ENCODE results near the gene OR8B8. TPM values are rescaled to one million over a fixed set of nuclear protein-coding genes. Genes with fewer than 3 reads are reported as not detected.
"Not testable (repeated sequence)": the region's sequence is repeated elsewhere in the genome, so short reads cannot be mapped to it uniquely, and the experiment has no call there.

OR8B8 gene
- polyA plus RNA-seq, 1 experiment: not detected

DNA sequence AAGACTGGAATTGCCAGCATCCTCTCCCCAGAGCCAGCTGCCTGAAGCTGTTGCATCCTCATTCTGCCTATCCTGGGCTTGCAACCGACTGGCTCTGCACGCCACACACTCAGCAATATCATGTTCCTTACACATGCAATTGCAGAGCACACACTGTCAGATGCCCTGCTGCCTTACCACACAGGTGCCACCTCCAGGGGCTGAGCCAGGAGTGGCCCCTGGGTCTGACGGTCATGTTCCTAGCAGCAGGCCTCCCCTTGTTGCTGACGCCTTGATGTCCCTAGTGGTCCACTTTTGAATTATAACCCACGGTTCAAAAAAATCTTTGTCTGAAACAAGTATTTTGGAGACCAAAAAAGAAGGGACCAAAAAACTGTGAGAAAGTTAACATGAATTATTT, 18.5 kb upstream of the OR8B8 start:
- no peak overlapping the region for H3K27ac ChIP-seq (ENCODE audit: low read depth, low read length)
- H3K27me3 ChIP-seq (ENCODE audit: control insufficient read depth, insufficient read depth, low read length): peaks cover 4% of the 10 kb centered on the region
- DNase-seq (ENCODE audit: low read depth, low spot score): no peak
- ChIA-PET POLR2A (interaction anchor here (0.6 kb wide), 1 partner anchor 431 kb away, joined by 3 read pairs; no protein-coding TSS in a partner anchor), CTCF (no interaction called here)
- no peak overlapping the region for H3K4me3 ChIP-seq (ENCODE audit: low read depth, low read length)
- TF ChIP-seq, protein P1, sequence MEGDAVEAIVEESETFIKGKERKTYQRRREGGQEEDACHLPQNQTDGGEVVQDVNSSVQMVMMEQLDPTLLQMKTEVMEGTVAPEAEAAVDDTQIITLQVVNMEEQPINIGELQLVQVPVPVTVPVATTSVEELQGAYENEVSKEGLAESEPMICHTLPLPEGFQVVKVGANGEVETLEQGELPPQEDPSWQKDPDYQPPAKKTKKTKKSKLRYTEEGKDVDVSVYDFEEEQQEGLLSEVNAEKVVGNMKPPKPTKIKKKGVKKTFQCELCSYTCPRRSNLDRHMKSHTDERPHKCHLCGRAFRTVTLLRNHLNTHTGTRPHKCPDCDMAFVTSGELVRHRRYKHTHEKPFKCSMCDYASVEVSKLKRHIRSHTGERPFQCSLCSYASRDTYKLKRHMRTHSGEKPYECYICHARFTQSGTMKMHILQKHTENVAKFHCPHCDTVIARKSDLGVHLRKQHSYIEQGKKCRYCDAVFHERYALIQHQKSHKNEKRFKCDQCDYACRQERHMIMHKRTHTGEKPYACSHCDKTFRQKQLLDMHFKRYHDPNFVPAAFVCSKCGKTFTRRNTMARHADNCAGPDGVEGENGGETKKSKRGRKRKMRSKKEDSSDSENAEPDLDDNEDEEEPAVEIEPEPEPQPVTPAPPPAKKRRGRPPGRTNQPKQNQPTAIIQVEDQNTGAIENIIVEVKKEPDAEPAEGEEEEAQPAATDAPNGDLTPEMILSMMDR (IDR thresholded peaks at IDR 0.05; ENCODE audit: low read depth, low read length): no peak
- no peaks in the 10 kb centered on the region for H3K9me3 ChIP-seq (ENCODE audit: control insufficient read depth, insufficient read depth, low read length)

DNA sequence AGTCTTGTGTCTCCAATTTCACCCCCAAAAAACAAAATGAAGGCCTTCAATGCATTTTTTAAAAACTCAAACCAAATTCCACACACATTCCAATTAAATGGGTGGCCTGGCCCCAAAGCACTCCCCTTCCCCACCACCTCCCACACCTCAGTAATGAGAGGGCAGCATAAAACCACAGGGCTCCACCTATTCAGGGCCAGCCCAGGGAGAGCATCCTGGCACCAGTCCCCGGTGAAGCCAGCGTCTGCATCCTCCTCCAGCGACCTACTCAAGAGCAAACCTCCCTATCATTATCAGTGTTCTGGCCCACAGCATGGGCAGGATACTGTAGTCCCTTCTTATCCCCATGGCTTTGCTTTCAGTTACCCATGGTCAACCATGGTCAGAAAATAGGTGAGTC, 17.8 kb upstream of the OR8B8 start:
- TF ChIP-seq, protein P1 (IDR thresholded peaks at IDR 0.05; ENCODE audit: low read depth, low read length): no peak
- H3K27ac ChIP-seq (ENCODE audit: low read depth, low read length): no peak overlapping the region
- DNase-seq (ENCODE audit: low read depth, low spot score): no peak
- POLR2A ChIA-PET: no interaction called here
- no peak overlapping the region for H3K4me3 ChIP-seq (ENCODE audit: low read depth, low read length)
- CTCF ChIA-PET: no interaction called here
- H3K27me3 ChIP-seq (ENCODE audit: control insufficient read depth, insufficient read depth, low read length): peaks cover 4% of the 10 kb centered on the region
- no peaks in the 10 kb centered on the region for H3K9me3 ChIP-seq (ENCODE audit: control insufficient read depth, insufficient read depth, low read length)

DNA sequence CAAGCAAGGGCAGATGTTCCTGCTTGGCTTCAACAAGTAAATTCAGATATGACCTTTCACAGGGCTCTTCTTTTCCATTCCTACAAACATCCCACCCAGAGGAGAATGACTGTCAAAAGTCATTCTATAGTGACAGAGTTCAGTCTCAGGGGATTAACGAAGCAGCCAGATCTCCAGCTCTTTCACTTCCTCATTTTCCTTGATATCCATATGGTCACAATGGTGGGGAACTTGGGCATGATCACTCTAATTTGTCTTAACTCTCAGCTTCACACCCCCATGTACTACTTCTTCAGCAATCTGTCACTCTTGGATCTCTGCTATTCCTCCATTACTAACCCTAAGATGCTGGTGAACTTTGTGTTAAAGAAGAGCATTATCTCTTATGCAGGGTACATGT, 15.0 kb upstream of the OR8B8 start:
- POLR2A ChIA-PET: no interaction called here
- TF ChIP-seq, protein P1 (IDR thresholded peaks at IDR 0.05; ENCODE audit: low read depth, low read length): no peak
- no peaks in the 10 kb centered on the region for H3K9me3 ChIP-seq (ENCODE audit: control insufficient read depth, insufficient read depth, low read length)

DNA sequence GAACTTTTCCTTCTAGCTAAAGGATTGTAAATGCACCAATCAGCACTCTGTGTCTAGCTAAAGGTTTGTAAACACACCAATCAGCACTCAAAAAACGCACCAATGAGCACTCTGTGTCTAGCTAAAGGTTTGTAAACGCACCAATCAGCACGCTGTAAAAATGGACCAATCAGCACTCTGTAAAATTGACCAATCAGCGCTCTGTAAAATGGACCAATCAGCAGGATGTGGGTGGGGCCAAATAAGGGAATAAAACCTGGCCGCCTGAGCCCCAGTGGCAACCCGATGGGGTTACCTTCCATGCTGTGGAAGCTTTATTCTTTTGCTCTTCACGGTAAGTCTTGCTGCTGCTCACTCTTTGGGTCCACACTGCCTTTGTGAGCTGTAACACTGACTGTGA, 13.9 kb upstream of the OR8B8 start:
- CTCF ChIA-PET; H3K27me3 ChIP-seq (ENCODE audit: control insufficient read depth, insufficient read depth, low read length); DNase-seq (ENCODE audit: low read depth, low spot score); POLR2A ChIA-PET; H3K4me3 ChIP-seq (ENCODE audit: low read depth, low read length); H3K27ac ChIP-seq (ENCODE audit: low read depth, low read length); H3K9me3 ChIP-seq (ENCODE audit: control insufficient read depth, insufficient read depth, low read length): not testable (repeated sequence)

More for the DNA sequence above, 15.0 kb upstream of the OR8B8 start:
- DNase-seq (ENCODE audit: low read depth, low spot score): no peak
- CTCF ChIA-PET: no interaction called here
- Histone ChIP-seq H3K4me3 (ENCODE audit: low read depth, low read length) (no peak overlapping the region), H3K27me3 (ENCODE audit: control insufficient read depth, insufficient read depth, low read length) (no peaks in the 10 kb centered on the region), H3K27ac (ENCODE audit: low read depth, low read length) (no peak overlapping the region)

DNA sequence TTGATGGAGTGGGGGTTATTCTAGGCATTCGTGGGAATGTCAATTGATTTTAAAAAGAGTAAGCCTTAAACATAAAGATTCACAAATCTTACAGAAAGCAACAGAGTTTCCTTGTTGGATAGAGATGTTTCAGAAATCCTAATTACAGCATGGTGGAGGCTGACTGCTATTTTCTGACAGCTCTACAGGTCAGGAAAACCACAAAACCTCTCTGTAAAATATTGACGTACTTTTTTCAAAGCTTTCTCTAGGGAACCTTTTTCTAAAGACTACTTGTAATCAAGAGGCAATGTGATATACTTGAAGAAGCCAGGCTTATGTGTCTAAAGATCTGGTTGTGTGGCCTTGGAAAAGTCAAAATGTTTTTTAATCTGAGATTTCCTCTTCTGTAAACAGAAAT, 9.1 kb upstream of the OR8B8 start:
- POLR2A ChIA-PET: no interaction called here
- CTCF ChIA-PET: interaction anchor here (0.9 to 1.1 kb wide), 2 partner anchors 39 to 52 kb away, joined by 3 read pairs; no protein-coding TSS in a partner anchor

More for the DNA sequence above, 9.1 kb upstream of the OR8B8 start:
- TF ChIP-seq, protein P1 (IDR thresholded peaks at IDR 0.05; ENCODE audit: low read depth, low read length): no peak
- no peak for DNase-seq (ENCODE audit: low read depth, low spot score)
- H3K4me3 ChIP-seq (ENCODE audit: low read depth, low read length): no peak overlapping the region
- H3K27me3 ChIP-seq (ENCODE audit: control insufficient read depth, insufficient read depth, low read length): no peaks in the 10 kb centered on the region
- no peaks in the 10 kb centered on the region for H3K9me3 ChIP-seq (ENCODE audit: control insufficient read depth, insufficient read depth, low read length)
- H3K27ac ChIP-seq (ENCODE audit: low read depth, low read length): no peak overlapping the region
